HL-60 (cell line): ENCODE data around the gene HERPUD2.

Experiments
- DNase-seq, 2 experiments: peaks; one replicate each; pipeline ENCODE4 v3.0.0-alpha.2; 2010 to 2020; ENCODE audit warnings: low read depth in 1 of 2, low spot score in 1 of 2
- H3K27ac ChIP-seq: fragments of 250-450 bp; sonication (Bioruptor Pico); replicated peaks from 2 replicates; pipeline ENCODE4 v1.5.1; 2020; ENCODE audit warnings: mild to moderate bottlenecking, moderate library complexity
- H3K27me3 ChIP-seq: fragments of 250-450 bp; sonication (Bioruptor Pico); 2 replicates; pipeline ENCODE4 v1.5.1; 2021; ENCODE audit warnings: mild to moderate bottlenecking, moderate library complexity; ENCODE audit not compliant: insufficient read depth, poor library complexity, severe bottlenecking
- H3K4me3 ChIP-seq: replicated peaks from 2 replicates; pipeline ENCODE4 v1.5.1; 2011; ENCODE audit warnings: mild to moderate bottlenecking, control low read depth, low read length; ENCODE audit not compliant: insufficient read depth
- CTCF ChIP-seq: IDR thresholded peaks from one replicate; pipeline ENCODE4 v1.5.1; 2011; ENCODE audit warnings: low read length, control low read depth, inconsistent platforms; ENCODE audit not compliant: insufficient read depth
- GABPA ChIP-seq: IDR thresholded peaks from 2 replicates; pipeline ENCODE4 v1.6.1; 2012; ENCODE audit warnings: low read depth
- POLR2AphosphoS5 ChIP-seq: IDR thresholded peaks from 2 replicates; pipeline ENCODE4 v1.6.1; 2012; ENCODE audit warnings: low read depth
- REST ChIP-seq: IDR thresholded peaks from 2 replicates; pipeline ENCODE4 v1.6.1; 2012; ENCODE audit warnings: low read depth; ENCODE audit not compliant: insufficient replicate concordance
- SPI1 ChIP-seq: IDR thresholded peaks from 2 replicates; pipeline ENCODE4 v1.6.1; 2012; ENCODE audit warnings: low read depth, mild to moderate bottlenecking, borderline replicate concordance

Gene HERPUD2

GRCh38 chr7:35712563-35713226 is 17.8 kb upstream of the HERPUD2 start:
- no peaks in the 10 kb centered on the region for H3K27me3 ChIP-seq
- DNase-seq: no peak
- TF ChIP-seq REST: no peak
- no peak for TF ChIP-seq GABPA
- no peak for TF ChIP-seq CTCF
- TF ChIP-seq POLR2AphosphoS5: no peak
- TF ChIP-seq SPI1: no peak
- no peak overlapping the region for H3K27ac ChIP-seq
- no peak overlapping the region for H3K4me3 ChIP-seq

GRCh38 chr7:35707422-35707821 is 12.5 kb upstream of the HERPUD2 start:
- TF ChIP-seq POLR2AphosphoS5: no peak
- no peak for TF ChIP-seq GABPA
- TF ChIP-seq SPI1: no peak
- TF ChIP-seq REST: no peak
- TF ChIP-seq CTCF: no peak
- Histone ChIP-seq H3K27me3 (no peaks in the 10 kb centered on the region), H3K4me3 (no peak overlapping the region), H3K27ac (no peak overlapping the region)
- no peak for DNase-seq

GRCh38 chr7:35705932-35706461 is 11.1 kb upstream of the HERPUD2 start:
- no peak for TF ChIP-seq POLR2AphosphoS5
- TF ChIP-seq REST: no peak
- TF ChIP-seq GABPA: no peak
- no peak for TF ChIP-seq SPI1
- no peak for TF ChIP-seq CTCF
- H3K4me3 ChIP-seq: no peak overlapping the region
- H3K27ac ChIP-seq: no peak overlapping the region
- DNase-seq: no peak
- H3K27me3 ChIP-seq: no peaks in the 10 kb centered on the region
